GM19043 (cell line): ENCODE measurements around the gene BABAM2.

Experiments
- ATAC-seq: cut with Tn5 transposase; IDR thresholded peaks from one replicate; pipeline ENCODE4 v1.9.1; 2021; ENCODE audit warnings: low read depth; ENCODE audit not compliant: unreplicated experiment

Gene BABAM2

DNA sequence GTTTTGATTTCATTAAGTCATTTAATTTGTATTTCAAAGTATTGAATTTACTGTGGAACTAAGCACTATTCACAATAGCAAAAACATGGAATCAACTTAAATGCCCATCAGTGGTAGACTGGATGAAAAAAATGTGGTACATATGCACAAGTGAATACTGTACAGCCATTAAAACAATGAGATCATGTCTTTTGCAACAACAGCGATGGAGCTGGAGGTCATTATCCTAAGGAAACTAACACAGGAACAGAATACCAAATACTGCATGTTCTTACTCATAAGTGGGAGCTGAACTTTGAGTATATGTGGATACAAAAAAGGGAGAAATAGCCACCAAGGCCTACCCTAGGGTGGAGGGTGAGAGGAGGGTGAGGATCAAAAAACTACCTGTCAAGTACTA lies 164.4 kb downstream of the BABAM2 start:
- ATAC-seq, result no peak

DNA sequence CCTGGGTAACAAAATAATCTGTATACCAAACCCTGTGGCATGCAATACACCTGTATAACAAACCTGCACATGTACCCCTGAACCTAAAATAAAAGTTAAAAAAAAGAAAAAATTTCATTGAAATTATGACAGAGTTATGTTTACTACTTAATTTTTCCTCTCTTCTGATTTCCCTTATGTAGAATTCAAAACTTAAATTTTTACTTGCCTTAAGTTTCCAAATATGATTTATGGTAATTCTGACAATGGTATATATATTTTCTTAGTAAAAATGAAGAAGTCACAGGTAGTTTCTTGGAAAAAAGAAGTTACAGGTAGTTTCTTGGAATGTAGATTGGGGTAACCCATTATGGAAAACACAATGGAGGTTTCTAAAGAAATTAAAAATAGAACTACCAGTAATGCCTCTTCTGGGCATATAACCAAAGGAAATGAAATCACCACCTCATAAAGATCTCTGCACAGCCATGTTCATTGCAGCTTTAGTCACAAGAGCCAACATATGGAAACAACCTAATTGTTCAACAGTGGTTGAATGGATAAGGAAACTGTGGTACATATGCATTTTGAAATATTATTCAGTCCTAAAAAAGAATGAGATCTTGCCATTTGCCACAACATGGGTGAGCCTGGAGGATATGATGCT lies 164.9 kb downstream of the BABAM2 start:
- ATAC-seq, result no peak

DNA sequence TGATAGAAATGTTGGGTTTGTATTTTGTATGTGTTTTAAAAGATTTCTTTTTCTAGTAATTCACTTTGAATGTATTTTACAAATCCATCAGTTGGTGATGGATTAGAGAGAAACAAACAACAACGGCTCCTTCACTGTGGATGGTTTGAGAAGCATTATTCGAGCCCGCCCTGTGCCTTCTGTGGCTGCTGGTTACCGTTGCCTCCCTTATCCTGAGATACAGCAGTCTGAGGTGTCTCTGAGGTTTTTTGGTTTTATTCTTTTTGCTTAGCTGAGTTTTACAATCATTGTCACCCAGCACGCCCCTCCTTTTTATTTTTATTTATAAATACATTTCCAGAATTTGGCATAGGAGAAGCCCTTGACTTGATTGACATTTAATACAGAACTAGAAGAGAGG lies 168.3 kb downstream of the BABAM2 start:
- no peak for ATAC-seq

DNA sequence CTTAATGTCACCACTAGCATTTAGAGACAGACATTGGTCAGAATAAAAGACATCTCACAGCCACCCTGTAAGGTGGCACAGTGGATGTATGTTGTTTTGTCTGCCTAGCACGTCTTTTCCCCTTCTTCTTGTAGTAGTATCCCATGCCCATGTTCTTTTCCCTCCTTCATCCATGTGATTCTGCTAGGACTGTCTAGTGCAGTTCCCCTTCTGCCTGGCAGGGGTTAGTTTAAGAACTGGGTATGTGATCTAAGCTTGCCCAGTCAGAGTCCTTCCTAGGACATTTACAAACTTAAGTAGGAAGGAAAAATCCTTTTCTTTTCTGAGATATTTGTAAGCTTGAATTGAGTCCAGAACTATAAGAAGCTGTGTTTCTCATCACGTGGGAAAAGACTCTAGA lies 172.3 kb downstream of the BABAM2 start:
- ATAC-seq, result no peak

DNA sequence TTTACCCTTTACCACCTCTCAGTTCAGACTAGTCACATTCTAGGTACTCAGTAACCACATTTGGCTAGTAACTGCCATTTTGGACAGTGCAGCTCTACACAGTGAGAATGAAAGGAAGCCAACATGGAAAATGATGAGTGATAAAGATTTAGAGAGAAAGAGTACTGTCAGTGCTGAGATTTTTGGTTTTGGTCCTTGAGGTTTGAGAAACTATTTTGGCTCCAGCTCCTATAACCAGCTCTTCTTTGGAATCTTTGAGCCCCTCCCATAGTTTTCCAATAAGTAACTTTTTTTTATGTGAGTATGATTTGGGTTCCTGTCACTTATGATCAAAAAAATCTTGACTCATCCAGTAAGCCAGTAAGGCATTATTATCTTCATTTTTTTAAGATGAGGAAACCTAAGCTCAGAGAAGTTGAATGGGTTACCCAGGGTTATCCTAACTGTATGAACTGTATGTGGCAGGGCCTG lies 173.0 kb downstream of the BABAM2 start:
- ATAC-seq, result no peak

DNA sequence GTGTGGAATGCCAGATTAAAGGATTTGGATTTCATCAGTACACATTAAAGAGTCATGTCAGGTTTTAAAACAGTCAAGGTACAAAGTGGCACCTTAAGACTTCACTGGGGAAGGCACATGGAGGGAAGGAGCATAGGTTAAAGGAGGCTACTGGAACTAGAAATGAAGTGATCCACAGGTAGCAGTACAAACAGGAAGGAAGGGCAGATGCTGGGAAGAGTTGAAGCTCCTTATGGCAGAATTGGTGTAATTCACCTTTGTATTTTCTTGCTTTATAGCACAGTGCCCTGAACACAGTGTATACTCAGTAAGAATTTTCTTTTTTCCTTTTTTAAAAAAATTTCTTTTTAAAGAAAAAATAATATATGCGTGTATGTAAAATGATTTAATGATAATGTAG lies 177.1 kb downstream of the BABAM2 start:
- ATAC-seq, result no peak

DNA sequence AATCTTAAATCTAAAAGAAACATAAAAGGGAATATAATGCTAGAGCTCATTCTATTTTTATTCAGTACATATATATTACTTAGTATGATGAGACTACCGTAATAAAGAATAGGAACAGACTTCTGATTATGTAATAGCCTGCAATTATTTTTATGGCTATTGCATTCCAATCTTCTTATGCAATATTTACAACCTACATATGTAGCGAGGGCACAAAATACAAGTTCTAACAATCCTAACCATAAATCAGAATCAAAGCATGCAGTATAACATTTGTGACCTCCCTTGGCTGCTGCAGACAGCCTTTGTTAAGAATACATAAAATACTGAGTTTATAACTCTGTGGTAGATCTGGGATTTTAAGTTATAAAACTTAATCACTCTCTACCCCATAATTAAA lies 177.6 kb downstream of the BABAM2 start:
- no peak for ATAC-seq

DNA sequence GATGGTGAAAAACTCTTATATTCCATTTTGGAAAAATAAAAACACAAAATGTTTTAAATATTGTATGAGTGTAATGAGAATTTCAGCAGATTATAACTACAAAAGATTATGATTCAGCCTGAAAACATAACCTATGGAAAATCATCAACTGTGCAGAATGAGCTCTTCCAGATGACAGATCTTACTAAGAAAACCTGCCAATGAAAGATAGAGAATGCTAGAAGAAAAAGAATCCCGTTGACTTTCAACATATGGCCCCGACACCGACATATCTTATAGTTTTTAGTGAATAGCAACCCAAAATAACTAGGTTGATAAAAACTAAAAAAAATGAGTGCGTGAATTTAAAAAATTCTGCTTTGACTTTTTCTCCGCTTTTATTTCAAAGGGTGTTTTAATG lies 178.0 kb downstream of the BABAM2 start:
- ATAC-seq, result no peak

DNA sequence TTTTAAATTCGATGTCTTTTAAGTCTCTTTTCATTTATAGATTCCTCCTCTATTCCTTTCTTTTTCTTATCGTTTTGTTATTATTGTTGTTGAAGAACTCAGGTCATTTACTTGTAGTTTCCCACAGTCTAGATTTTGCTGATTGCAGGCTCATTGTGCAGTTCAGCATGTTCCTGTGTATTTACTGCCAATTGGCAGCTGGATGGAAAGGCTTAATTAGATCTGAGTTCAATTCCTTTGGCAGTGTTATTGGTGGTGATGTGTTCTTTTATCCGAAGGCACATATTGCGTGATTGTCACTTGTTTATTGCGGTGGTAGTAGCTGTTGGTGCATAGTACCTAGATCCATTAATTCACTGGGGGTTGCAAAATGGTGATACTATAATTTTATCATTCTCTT lies 180.7 kb downstream of the BABAM2 start:
- ATAC-seq, result no peak

DNA sequence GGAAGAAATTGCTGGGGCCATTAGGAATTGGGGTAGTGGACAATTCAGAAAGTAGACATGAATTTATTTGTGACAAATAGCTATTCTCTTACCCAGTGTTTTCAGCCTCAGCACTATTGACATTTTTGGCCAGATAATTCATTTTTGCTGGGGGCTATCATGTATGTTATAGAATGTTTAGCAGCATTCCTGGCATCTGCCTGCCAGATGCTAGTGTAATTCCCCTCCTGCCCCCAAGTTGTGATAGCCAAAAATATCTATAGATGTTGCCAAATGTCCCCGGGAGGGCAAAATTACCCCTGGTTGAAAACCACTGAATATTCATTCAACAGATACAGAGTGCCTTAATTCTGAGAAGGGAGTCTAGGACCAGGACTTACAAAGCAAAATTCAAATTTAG lies 183.6 kb downstream of the BABAM2 start:
- no peak for ATAC-seq

DNA sequence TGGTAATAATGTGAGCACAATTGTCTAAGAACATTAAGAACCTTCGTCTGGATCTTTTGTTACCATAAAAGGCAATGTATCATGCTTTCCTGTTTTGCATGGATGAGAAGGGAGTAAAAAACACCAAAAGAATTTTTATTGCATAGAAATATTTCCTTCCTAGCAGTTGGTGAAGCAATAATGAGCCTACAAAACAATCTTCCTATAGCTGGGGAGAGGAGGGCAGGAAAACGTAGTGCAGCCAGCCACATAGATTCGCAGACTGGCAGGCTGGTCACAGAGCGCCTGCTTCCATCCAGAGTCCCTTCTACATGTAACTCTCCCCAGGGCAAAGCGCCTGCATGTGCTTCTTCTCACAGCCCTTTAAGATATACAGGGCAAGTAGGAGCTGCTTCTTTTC lies 190.4 kb downstream of the BABAM2 start:
- no peak for ATAC-seq

DNA sequence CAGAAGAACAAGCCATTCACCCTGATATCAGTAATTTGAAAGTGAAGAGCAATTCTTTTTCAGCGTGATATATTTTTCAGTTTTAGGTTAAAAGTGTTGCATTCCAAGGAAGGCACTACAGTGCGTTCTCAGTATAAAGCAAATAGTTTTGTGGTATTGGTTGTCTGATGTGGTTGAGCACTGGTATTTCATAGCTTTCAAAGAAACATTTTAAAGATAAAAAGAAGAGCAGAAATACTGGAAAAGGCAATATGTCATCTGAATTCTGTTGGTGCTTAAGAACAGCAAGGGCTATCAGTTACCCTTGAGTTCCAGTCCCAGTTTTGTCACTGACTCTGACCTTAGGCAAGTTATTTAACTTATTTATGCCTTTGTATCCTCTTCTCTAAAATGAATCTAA lies 191.6 kb downstream of the BABAM2 start:
- ATAC-seq, result no peak

DNA sequence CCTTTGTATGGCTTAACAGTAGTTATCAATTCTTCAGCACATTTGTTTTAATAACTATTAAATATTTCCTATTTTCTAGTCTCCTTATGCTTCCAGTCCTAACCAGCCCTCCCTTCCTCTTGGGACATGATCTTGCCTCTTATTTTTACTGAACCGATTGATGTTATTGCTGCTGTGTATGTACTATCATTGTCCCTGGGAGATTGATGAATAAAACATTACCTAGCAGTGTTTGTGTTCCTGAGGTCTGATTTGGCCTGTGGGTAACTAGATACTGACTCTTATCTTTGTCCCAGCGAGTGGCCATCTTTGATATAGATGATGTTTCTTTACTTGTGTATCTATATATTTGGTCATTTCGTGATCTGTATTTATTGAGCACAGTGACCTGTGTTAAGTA lies 192.9 kb downstream of the BABAM2 start:
- no peak for ATAC-seq

DNA sequence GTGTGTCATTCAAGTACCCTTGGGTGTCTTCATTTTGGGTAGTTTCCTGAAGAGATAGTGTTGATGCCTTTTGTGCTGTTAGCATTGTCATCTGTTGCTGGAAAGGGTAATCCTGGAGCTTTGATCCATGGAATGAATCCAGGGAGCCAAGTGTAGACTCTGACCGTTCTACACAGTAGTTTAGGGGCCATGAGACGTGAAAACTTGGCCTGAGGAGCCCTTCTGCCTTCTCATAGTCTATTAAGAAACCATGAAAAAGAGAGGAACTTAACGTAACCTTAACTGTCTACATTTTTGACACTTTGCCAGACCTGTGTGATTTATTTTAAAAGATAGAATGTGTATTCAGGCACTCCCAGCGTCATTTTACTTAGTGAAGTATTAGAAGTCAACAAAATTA lies 194.0 kb downstream of the BABAM2 start:
- ATAC-seq, result no peak

DNA sequence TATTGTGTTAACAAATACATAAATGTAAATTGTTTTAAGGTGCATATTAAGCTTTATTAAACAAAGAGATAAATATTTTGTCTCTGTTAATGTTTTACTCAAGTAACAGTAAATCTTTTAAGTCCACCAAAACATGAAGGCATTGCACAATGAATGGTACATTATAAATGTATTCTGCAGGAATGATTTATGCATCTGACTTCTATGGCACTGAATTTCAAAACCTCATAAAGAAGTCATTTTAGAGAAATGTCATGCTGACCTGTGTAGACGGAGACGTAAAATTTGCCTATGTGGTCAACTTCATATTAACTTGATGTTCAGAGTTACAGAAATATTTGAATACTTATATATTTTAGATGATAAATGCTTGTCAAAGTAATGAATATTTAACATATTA lies 194.7 kb downstream of the BABAM2 start:
- no peak for ATAC-seq

DNA sequence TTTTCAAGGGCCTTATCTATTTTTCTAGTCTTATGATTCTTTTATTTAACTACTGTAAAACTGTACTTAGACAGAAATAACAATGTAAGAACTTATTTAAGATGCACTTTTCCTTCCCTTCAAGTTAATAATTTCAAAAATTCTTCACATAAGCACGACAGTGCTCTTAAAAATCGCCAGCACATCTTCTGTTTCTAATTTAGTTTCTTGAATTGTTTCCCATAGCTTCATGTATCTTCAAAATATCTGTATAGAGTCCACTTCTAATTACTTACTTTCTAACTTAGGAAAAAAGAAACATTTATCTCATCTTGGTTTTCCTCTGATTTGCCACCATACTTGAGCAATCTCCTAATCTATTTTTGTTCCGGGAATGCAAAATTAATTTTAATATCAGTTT lies 196.1 kb downstream of the BABAM2 start:
- ATAC-seq, result no peak

DNA sequence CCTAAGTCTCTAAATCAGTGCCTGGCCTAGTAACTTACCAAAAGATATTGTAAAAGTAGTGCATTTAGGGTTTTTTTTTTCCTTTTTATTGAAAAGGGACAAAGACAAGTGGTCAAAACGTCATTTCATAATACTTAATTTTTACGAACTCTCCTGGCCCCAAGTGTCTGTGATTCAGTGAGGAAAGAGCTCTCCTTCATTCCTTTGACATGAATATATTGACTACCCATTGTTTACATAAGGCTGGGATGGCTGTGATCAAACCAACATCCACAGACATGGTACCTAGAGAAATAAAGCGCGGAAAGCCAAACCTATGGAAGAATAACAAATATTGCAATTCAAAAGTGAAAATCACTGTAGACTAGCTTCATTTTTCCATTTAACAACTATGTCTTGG lies 198.4 kb downstream of the BABAM2 start:
- no peak for ATAC-seq

DNA sequence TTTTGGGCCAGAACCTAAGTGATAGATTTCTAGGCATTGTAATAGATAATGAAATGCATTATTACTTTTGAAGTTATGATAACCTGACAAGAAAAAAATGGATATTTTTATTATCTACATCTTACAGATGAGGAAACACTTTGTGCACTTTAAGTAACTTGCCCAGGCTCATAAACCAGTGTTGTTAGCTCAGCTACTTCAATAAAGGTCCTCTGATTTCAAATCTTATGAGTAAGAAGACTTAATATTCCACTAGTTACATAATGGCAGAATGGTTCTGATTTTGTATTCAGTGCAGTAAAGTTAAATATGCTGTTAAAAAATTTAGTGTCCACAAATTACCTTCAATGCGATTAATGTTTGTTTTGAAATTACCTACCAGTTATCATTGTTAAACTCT lies 199.0 kb downstream of the BABAM2 start:
- ATAC-seq, result no peak

DNA sequence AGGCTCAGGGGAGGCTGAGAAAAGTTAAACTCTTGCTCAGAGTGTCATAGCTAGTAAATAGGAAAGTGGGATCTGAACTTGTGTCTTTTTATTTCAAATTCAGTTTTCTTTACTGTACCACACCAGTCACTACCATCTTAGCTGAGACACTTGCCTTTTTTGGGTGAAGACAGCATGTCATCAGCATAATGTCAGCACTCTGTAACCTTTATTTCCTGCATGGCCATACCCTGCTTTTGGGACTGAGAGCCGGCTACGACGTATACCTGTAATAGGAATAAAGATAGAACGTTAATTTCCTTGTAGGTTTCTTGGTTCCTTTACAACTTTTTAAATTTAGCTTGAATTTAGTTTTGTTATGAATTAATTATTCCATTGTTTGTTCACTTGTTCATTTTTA lies 202.8 kb downstream of the BABAM2 start:
- no peak for ATAC-seq

DNA sequence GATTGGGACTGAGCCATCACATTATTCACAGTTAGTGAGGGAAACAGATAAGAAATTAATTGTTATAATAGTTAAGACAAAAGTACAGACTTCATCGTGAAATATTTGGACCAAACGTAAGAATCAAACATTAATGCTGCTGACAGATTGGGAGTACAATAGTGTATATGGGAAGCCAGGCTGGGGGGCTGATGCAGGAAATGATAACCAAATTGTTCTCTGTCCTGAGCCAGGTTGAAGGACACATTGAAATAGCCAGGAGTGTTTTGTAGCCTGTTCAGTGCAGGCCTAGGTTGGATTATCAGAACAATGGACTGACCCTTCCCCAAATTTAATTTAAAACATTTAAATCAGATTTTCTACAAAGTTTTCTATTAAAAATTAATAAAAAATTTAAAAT lies 203.2 kb downstream of the BABAM2 start:
- ATAC-seq, result no peak

DNA sequence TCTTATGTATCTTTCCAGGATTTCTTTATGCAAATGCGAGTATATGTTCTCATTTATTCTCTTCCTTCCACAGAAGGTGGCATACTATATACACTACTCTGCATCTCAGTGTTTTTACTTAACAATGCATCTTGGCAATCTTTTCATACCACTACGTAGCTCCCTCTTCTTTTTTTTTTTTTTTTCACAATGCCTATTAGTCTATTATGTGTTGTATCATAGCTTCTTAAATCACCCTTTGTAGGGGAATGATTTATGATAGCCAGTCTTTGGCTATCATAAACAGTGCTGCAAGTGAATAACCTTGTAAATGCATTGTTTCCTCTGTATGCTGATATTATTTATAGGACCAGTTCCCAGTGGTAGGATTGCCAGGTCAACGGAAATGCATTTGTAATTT lies 204.2 kb downstream of the BABAM2 start:
- ATAC-seq, result no peak

DNA sequence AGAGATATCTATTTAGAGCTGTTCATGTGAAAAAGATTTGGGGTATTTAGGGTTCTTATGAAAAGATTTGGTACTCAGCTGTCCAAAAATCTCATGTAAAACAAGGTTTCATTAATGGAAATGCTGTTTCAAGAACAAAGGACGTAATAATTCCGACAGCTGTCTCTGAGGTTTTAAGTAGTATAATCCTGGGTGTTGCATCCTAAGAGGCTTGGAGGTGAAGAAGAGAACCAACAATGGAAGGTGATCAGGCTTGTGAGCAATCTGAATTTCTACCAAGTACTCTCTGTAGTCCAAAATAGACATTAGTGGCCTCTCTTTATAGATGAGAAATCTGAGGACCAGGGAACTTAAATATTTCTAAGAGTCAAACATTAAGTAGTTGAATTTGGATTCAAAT lies 205.1 kb downstream of the BABAM2 start:
- ATAC-seq, result no peak

DNA sequence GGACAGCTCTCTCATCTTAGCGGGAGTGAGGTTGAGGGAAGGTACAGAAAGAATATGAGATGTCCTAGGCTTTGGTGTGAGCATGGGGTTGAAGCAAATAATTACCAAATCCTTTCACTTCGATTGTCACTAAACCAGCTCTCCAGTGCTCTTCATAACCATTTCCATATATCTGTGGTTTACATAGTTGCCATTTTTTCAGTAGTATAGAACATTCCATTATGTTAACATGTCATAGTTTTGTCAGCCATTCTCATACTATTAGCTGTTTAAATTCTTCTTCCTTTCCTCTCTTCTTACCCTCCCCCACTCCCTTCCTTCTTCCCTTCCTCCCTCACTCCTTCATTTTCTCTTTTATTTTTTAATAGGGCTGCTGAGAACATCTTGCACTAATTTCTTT lies 205.9 kb downstream of the BABAM2 start:
- ATAC-seq, result no peak
